ENCODE data around the gene PARP15.

PARP15 gene

DNA sequence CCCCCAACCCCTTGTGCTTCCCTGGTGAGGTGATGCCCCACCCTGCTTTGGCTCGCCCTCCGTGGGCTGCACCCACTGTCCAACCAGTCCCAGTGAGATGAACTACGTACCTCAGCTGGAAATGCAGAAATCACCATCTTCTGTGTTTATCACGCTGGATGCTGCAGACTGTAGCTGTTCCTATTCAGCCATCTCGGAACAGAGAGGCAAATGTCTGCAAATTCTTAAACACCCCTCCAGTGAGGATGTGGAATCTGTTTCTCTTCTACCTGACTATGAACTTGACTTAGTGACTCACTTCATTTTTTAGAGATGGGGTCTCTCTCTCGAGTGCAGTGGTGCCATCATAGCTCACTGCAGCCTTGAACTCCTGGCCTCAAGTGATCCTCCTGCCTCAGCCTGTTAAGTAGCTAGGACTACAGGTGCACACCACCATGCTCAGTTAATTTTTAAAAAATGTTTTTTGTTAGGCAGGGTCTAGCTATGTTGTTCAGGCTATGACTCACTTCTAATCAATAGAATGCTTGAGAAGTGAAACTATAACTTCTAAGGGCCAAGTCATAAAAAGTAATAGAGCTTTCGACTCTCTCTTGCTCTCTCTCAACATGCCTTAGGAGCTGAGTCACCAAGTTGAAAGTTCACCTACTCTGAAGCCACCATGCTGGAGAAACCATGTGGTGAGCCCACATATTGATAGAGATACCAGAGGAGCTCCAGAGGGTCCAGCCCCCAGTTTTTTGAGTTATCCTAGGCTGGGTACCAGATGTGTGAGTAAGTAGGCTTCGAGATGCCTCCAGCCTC lies 91.7 kb downstream of the PARP15 start:
- H3K4me1 Mint-ChIP-seq, result no peaks in the 10 kb centered on the region
- H3K27ac Mint-ChIP-seq, result no peak overlapping the region
- H3K27me3 Mint-ChIP-seq (ENCODE audit: low read depth), result peaks cover 5% of the 10 kb centered on the region
- no peaks in the 10 kb centered on the region for H3K9me3 Mint-ChIP-seq
- no peak overlapping the region for H3K4me3 Mint-ChIP-seq
- TF ChIP-seq, protein P1, sequence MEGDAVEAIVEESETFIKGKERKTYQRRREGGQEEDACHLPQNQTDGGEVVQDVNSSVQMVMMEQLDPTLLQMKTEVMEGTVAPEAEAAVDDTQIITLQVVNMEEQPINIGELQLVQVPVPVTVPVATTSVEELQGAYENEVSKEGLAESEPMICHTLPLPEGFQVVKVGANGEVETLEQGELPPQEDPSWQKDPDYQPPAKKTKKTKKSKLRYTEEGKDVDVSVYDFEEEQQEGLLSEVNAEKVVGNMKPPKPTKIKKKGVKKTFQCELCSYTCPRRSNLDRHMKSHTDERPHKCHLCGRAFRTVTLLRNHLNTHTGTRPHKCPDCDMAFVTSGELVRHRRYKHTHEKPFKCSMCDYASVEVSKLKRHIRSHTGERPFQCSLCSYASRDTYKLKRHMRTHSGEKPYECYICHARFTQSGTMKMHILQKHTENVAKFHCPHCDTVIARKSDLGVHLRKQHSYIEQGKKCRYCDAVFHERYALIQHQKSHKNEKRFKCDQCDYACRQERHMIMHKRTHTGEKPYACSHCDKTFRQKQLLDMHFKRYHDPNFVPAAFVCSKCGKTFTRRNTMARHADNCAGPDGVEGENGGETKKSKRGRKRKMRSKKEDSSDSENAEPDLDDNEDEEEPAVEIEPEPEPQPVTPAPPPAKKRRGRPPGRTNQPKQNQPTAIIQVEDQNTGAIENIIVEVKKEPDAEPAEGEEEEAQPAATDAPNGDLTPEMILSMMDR (IDR thresholded peaks at IDR 0.05; ENCODE audit: unreplicated experiment in 3 of 3), result no peak
- H3K36me3 Mint-ChIP-seq (ENCODE audit: low read depth), result no peaks in the 10 kb centered on the region

DNA sequence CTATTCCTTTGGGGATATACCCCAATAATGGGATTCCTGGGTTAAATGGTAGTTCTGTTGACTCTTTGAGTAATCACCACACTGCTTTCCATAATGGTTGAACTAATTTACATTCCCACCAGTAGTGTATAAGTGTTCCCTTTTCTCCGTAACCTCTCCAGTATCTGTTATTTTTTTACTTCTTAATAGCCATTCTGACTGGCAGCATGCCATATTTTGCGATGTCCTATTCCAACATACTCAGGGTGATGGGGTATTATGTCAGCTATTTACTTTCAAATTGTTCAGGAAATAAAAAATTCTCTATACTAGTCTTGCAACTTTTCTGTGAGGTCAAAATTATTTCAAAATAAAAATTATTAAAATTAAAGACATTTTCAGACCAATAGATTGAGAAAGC lies 94.1 kb downstream of the PARP15 start:
- no peaks in the 10 kb centered on the region for H3K36me3 Mint-ChIP-seq (ENCODE audit: low read depth)
- H3K4me1 Mint-ChIP-seq, result no peaks in the 10 kb centered on the region
- H3K9me3 Mint-ChIP-seq, result no peaks in the 10 kb centered on the region
- no peak overlapping the region for H3K4me3 Mint-ChIP-seq
- H3K27me3 Mint-ChIP-seq (ENCODE audit: low read depth), result peaks cover 5% of the 10 kb centered on the region
- TF ChIP-seq, protein P1 (IDR thresholded peaks at IDR 0.05; ENCODE audit: unreplicated experiment in 3 of 3), result no peak
- no peak overlapping the region for H3K27ac Mint-ChIP-seq

DNA sequence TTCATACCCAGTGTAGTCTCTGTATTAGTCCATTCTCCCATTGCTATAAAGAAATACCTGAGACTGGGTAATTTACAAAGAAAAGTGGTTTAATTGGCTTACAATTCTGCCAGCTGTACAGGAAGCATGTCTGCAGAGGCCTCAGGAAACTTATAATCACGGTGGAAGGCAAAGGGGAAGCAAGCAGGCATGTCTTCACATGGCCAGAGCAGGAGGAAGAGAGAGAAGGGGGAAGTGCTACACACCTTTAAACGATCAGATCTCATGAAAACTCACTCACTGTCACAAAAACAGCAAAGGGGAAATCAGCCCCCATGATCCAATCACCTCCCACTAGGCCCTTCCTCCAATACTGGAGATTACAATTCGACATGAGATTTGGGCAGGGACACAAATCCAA lies 96.9 kb downstream of the PARP15 start:
- Mint-ChIP-seq H3K4me3 (no peak overlapping the region), H3K4me1 (peaks cover under 1% of the 10 kb centered on the region), H3K36me3 (ENCODE audit: low read depth) (no peaks in the 10 kb centered on the region), H3K27ac (no peak overlapping the region), H3K27me3 (ENCODE audit: low read depth) (peaks cover under 1% of the 10 kb centered on the region), H3K9me3 (no peaks in the 10 kb centered on the region)
- TF ChIP-seq, protein P1 (IDR thresholded peaks at IDR 0.05; ENCODE audit: unreplicated experiment in 3 of 3), result no peak

GRCh38 chr3:122676759-122677158 lies 99.3 kb downstream of the PARP15 start:
- peaks cover 17% of the 10 kb centered on the region for H3K4me1 Mint-ChIP-seq

GRCh38 chr3:122677216-122677615 lies 99.8 kb downstream of the PARP15 start:
- Mint-ChIP-seq H3K4me3 (no peak overlapping the region), H3K9me3 (no peaks in the 10 kb centered on the region), H3K27ac (no peak overlapping the region), H3K27me3 (ENCODE audit: low read depth) (peaks cover 5% of the 10 kb centered on the region), H3K36me3 (ENCODE audit: low read depth) (no peaks in the 10 kb centered on the region), H3K4me1 (peaks cover 17% of the 10 kb centered on the region)
- TF ChIP-seq, protein P1 (IDR thresholded peaks at IDR 0.05; ENCODE audit: unreplicated experiment in 3 of 3), result no peak

More at GRCh38 chr3:122676759-122677158, 99.3 kb downstream of the PARP15 start:
- Mint-ChIP-seq H3K27ac (peak overlapping the region in 1 of 3 experiments; percentile 20), H3K4me3 (no peak overlapping the region), H3K36me3 (ENCODE audit: low read depth) (no peaks in the 10 kb centered on the region), H3K9me3 (no peaks in the 10 kb centered on the region), H3K27me3 (ENCODE audit: low read depth) (peaks cover 5% of the 10 kb centered on the region)
- TF ChIP-seq, protein P1 (IDR thresholded peaks at IDR 0.05; ENCODE audit: unreplicated experiment in 3 of 3), result no peak

DNA sequence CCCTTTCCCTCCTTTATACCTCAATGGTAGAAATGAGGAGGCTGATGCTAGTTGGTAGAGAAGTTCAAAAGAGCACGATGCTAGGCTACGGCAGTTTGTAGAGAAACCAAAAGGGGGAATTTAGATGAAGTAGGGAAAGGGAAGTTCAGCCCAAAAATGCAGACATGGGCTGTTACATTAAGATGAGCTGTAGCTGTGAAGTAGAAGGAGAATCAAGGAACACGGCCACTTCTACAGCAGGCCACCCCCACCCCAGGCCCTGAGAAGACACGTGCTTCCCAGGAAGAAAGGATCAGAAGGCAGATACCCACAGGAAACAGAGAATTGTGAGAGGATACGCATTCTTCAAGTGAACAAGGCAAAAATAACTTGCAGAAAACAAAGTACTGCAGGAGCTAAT lies 101.1 kb downstream of the PARP15 start:
- Mint-ChIP-seq H3K4me1 (peaks cover 17% of the 10 kb centered on the region), H3K27me3 (ENCODE audit: low read depth) (peaks cover 17% of the 10 kb centered on the region), H3K36me3 (ENCODE audit: low read depth) (no peaks in the 10 kb centered on the region), H3K4me3 (peak overlapping the region in 2 of 3 experiments; percentile 16 to 45), H3K27ac (no peak overlapping the region), H3K9me3 (no peaks in the 10 kb centered on the region)
- TF ChIP-seq, protein P1 (IDR thresholded peaks at IDR 0.05; ENCODE audit: unreplicated experiment in 3 of 3), result no peak
